Osteoblast (primary cell): ENCODE measurements around the gene DCDC1. TPM values are rescaled to one million over a fixed set of nuclear protein-coding genes. Genes with fewer than 3 reads are reported as not detected.

Experiments used
- DNase-seq: peaks from one replicate; pipeline ENCODE4 v3.0.0; 2011; ENCODE audit warnings: low spot score, mixed read lengths; ENCODE audit not compliant: insufficient read length; ENCODE audit errors: missing footprints
- H2AFZ ChIP-seq: 2 replicates; pipeline ENCODE4 v1.6.0; 2011; ENCODE audit warnings: mild to moderate bottlenecking, low read length
- H3K27ac ChIP-seq: 2 replicates; pipeline ENCODE4 v1.5.1; 2011; ENCODE audit warnings: mild to moderate bottlenecking, low read depth, low read length, moderate library complexity
- H3K27me3 ChIP-seq: 2 replicates; pipeline ENCODE4 v1.6.0; 2012; ENCODE audit warnings: mild to moderate bottlenecking, control low read depth, inconsistent platforms, low read length, moderate library complexity; ENCODE audit not compliant: insufficient read depth
- H3K36me3 ChIP-seq: 2 replicates; pipeline ENCODE4 v1.5.1; 2011; ENCODE audit warnings: mild to moderate bottlenecking, low read length, control low read depth, moderate library complexity; ENCODE audit not compliant: insufficient read depth
- H3K4me1 ChIP-seq: 2 replicates; pipeline ENCODE4 v1.5.1; 2011; ENCODE audit warnings: mild to moderate bottlenecking, low read length, control low read depth, moderate library complexity; ENCODE audit not compliant: insufficient read depth
- H3K4me2 ChIP-seq: 2 replicates; pipeline ENCODE4 v1.6.0; 2011; ENCODE audit warnings: mild to moderate bottlenecking, low read length; ENCODE audit not compliant: insufficient read depth
- H3K4me3 ChIP-seq: fragments of 200-600 bp; sonication (generic); 3 replicates; pipeline ENCODE4 v1.5.1; 2012; ENCODE audit warnings: mild to moderate bottlenecking, low read length, inconsistent platforms; ENCODE audit not compliant: insufficient read depth
- H3K79me2 ChIP-seq: 2 replicates; pipeline ENCODE4 v1.6.0; 2012; ENCODE audit warnings: mild to moderate bottlenecking, low read length, control low read depth, inconsistent platforms; ENCODE audit not compliant: insufficient read depth
- H3K9me3 ChIP-seq: 2 replicates; pipeline ENCODE4 v1.5.1; 2011; ENCODE audit warnings: low read depth, low read length, control low read depth
- H4K20me1 ChIP-seq: 2 replicates; pipeline ENCODE4 v1.6.0; 2012; ENCODE audit warnings: mild to moderate bottlenecking, low read length, control low read depth; ENCODE audit not compliant: insufficient read depth
- CTCF ChIP-seq: IDR thresholded peaks from 2 replicates; pipeline ENCODE4 v1.5.1; 2011; ENCODE audit warnings: mild to moderate bottlenecking, low read depth, low read length, moderate library complexity; ENCODE audit errors: extremely low read depth
- total RNA-seq: library from RNA; depleted of rRNA; stranded (reverse); fragments of >200 nt; gene quantifications from 2 replicates; pipeline ENCODE4 v1.2.3, GENCODE V29; 2012

DCDC1 gene
- total RNA-seq, 1 donor: 1.1 TPM

- DNase-seq: no peak
- no peak for TF ChIP-seq CTCF
- Histone ChIP-seq H3K4me2 (no peak overlapping the region), H3K9me3 (no peaks in the 10 kb centered on the region), H3K36me3 (no peaks in the 10 kb centered on the region), H4K20me1 (no peaks in the 10 kb centered on the region), H3K27ac (no peak overlapping the region), H2AFZ (no peak overlapping the region), H3K4me3 (no peak overlapping the region), H3K79me2 (no peaks in the 10 kb centered on the region), H3K4me1 (no peaks in the 10 kb centered on the region), H3K27me3 (no peaks in the 10 kb centered on the region)
Measured at GRCh38 chr11:30861531-30861930, 508.0 kb downstream of the DCDC1 start.

GRCh38 chr11:30861064-30861463, 508.5 kb downstream of the DCDC1 start:
- Histone ChIP-seq H3K79me2 (no peaks in the 10 kb centered on the region), H3K4me2 (no peak overlapping the region), H3K27me3 (no peaks in the 10 kb centered on the region), H3K9me3 (no peaks in the 10 kb centered on the region), H4K20me1 (no peaks in the 10 kb centered on the region), H3K4me3 (no peak overlapping the region), H3K27ac (no peak overlapping the region), H2AFZ (no peak overlapping the region), H3K4me1 (no peaks in the 10 kb centered on the region), H3K36me3 (no peaks in the 10 kb centered on the region)
- no peak for DNase-seq
- TF ChIP-seq CTCF: no peak

GRCh38 chr11:30860146-30860545, 509.4 kb downstream of the DCDC1 start:
- Histone ChIP-seq H3K4me3 (no peak overlapping the region), H4K20me1 (no peaks in the 10 kb centered on the region), H3K27ac (no peak overlapping the region), H3K9me3 (no peaks in the 10 kb centered on the region), H3K4me1 (no peaks in the 10 kb centered on the region), H3K27me3 (no peaks in the 10 kb centered on the region), H3K4me2 (no peak overlapping the region), H2AFZ (no peak overlapping the region), H3K36me3 (no peaks in the 10 kb centered on the region), H3K79me2 (no peaks in the 10 kb centered on the region)
- no peak for TF ChIP-seq CTCF
- DNase-seq: no peak

- no peaks in the 10 kb centered on the region for H3K4me1 ChIP-seq
- H2AFZ ChIP-seq: no peak overlapping the region
- no peaks in the 10 kb centered on the region for H3K36me3 ChIP-seq
- no peak overlapping the region for H3K4me2 ChIP-seq
- no peak overlapping the region for H3K4me3 ChIP-seq
- H3K27me3 ChIP-seq: no peaks in the 10 kb centered on the region
- no peaks in the 10 kb centered on the region for H3K9me3 ChIP-seq
- no peaks in the 10 kb centered on the region for H3K79me2 ChIP-seq
- H4K20me1 ChIP-seq: no peaks in the 10 kb centered on the region
- DNase-seq: no peak
- TF ChIP-seq CTCF: no peak
- no peak overlapping the region for H3K27ac ChIP-seq
Measured at GRCh38 chr11:30859669-30860068, 509.9 kb downstream of the DCDC1 start.
